Lower leg skin (tissue), 3 donors: ENCODE results near the gene MRPL11.

ENCODE experiments used
- CTCF ChIP-seq, 3 donors: fragments of 450-650 bp; IDR thresholded peaks; one replicate each; pipeline ENCODE4 v1.5.1; 2016; ENCODE audit warnings: antibody characterized with exemption in 3 of 3, mild to moderate bottlenecking in 3 of 3, moderate library complexity in 2 of 3
- POLR2A ChIP-seq, 2 donors: fragments of 450-650 bp; IDR thresholded peaks; one replicate each; pipeline ENCODE4 v1.6.1; 2016 to 2017; ENCODE audit warnings: antibody characterized with exemption in 2 of 2, mild to moderate bottlenecking in 1 of 2, moderate library complexity in 1 of 2

GRCh38 chr11:66478729-66479393 lies 40.2 kb upstream of the MRPL11 start:
- no peak for TF ChIP-seq CTCF (IDR thresholded peaks at IDR 0.05)
- no peak for TF ChIP-seq POLR2A (IDR thresholded peaks at IDR 0.05)
